GM12878 (cell line): ENCODE results near the gene ITCH.

ENCODE experiments used
- CEBPZ ChIP-seq: fragments of 150-350 bp; IDR thresholded peaks from 2 replicates; pipeline ENCODE4 v1.6.1; 2016; ENCODE audit warnings: low read depth, low read length
- CTCF ChIP-seq, 3 experiments: IDR thresholded peaks in 2 of 3; conservative IDR thresholded peaks in 1 of 3; 2 replicates each; pipeline ENCODE4 v1.5.1; 2011; ENCODE audit warnings: low read depth in 3 of 3, low read length in 3 of 3, mild to moderate bottlenecking in 3 of 3, control low read depth in 2 of 3, moderate library complexity in 2 of 3, inconsistent platforms in 1 of 3, mixed read lengths in 1 of 3; ENCODE audit not compliant: control insufficient read depth in 2 of 3, insufficient read depth in 1 of 3; ENCODE audit errors: extremely low read depth in 1 of 3
- E2F4 ChIP-seq: IDR thresholded peaks from 2 replicates; pipeline ENCODE4 v1.6.1; 2012; ENCODE audit warnings: low read depth, low read length, improper control_type of control experiment
- HCFC1 ChIP-seq: fragments of 150-350 bp; IDR thresholded peaks from 2 replicates; pipeline ENCODE4 v1.6.1; 2014; ENCODE audit warnings: low read length
- JUNB ChIP-seq: IDR thresholded peaks from 2 replicates; pipeline ENCODE4 v1.6.1; 2016; ENCODE audit warnings: antibody characterized with exemption, mild to moderate bottlenecking
- MTA2 ChIP-seq: fragments of 450-650 bp; IDR thresholded peaks from 2 replicates; pipeline ENCODE4 v1.6.1; 2016; ENCODE audit warnings: low read depth, mild to moderate bottlenecking, moderate library complexity
- MYC ChIP-seq: IDR thresholded peaks from 2 replicates; pipeline ENCODE4 v1.6.1; 2011; ENCODE audit warnings: mild to moderate bottlenecking, low read length, moderate library complexity, inconsistent platforms; ENCODE audit not compliant: insufficient read depth, insufficient replicate concordance, insufficient read length, severe bottlenecking
- POLR2A ChIP-seq: IDR thresholded peaks from 2 replicates; pipeline ENCODE4 v1.6.1; 2011; ENCODE audit warnings: low read depth, mild to moderate bottlenecking, low read length
- YY1 ChIP-seq: IDR thresholded peaks from 2 replicates; pipeline ENCODE4 v1.6.1; 2011; ENCODE audit warnings: low read depth, mild to moderate bottlenecking, low read length
- ZBTB33 ChIP-seq: fragments of 450-650 bp; IDR thresholded peaks from 2 replicates; pipeline ENCODE4 v1.6.1; 2017; ENCODE audit warnings: mild to moderate bottlenecking
- ZSCAN29 ChIP-seq: fragments of 450-650 bp; IDR thresholded peaks from 2 replicates; pipeline ENCODE4 v1.6.1; 2017; ENCODE audit warnings: mild to moderate bottlenecking, moderate library complexity

- no peak for TF ChIP-seq CTCF (IDR thresholded peaks at IDR 0.05 in 2 of 3, conservative IDR thresholded peaks at IDR 0.05 in 1 of 3; ENCODE audit: control insufficient read depth in 2 of 3, extremely low read depth in 1 of 3, insufficient read depth in 1 of 3, low read depth in 3 of 3, low read length in 3 of 3)
- TF ChIP-seq CEBPZ, result no peak
- TF ChIP-seq E2F4, result no peak
- TF ChIP-seq MYC, result no peak
- no peak for TF ChIP-seq MTA2
- TF ChIP-seq HCFC1, result peak; percentile 10; the same call in 1 of the 2 replicates
- TF ChIP-seq ZBTB33, result no peak
- TF ChIP-seq JUNB, result no peak
- peak; percentile 57 for TF ChIP-seq POLR2A
- TF ChIP-seq YY1, result no peak
- TF ChIP-seq ZSCAN29, result no peak
Measured at GRCh38 chr20:34558320-34559218, 195.5 kb downstream of the ITCH start, which contains the start of gene MAP1LC3A.
